HG03159 (cell line): ENCODE measurements around the gene PIP4P1.

Experiments
- ATAC-seq: cut with Tn5 transposase; IDR thresholded peaks from one replicate; pipeline ENCODE4 v1.9.1; 2021; ENCODE audit warnings: mild to moderate bottlenecking, moderate library complexity; ENCODE audit not compliant: unreplicated experiment

PIP4P1 gene

GRCh38 chr14:20438664-20439063 is 22.6 kb downstream of the PIP4P1 start:
- no peak for ATAC-seq

DNA sequence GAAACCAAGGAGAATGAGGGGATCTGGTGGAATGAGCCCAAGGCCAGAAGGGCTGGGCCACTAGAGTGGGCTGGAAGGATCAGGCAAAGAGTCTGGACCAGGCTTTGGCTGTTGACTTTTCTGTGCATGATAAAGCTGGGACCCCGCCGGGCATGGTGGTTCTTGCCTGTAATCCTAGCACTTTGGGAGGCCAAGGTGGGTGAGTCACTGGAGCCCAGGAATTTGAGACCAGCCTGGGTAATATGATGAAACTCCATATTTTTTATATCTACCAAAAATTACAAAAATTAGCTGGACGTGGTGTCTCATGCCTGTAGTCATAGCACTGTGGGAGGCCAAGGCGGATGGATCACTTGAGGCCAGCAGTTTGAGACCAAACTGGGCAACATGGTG is 24.9 kb downstream of the PIP4P1 start:
- no peak for ATAC-seq

- no peak for ATAC-seq
Measured at GRCh38 chr14:20435582-20436362, 25.5 kb downstream of the PIP4P1 start, which contains the start of gene KLHL33. KLHL33 (minus strand) TSS chr14:20436166; CDS start chr14:20435811, 355 bp downstream.

GRCh38 chr14:20434701-20435581 is 26.3 kb downstream of the PIP4P1 start:
- ATAC-seq = no peak

DNA sequence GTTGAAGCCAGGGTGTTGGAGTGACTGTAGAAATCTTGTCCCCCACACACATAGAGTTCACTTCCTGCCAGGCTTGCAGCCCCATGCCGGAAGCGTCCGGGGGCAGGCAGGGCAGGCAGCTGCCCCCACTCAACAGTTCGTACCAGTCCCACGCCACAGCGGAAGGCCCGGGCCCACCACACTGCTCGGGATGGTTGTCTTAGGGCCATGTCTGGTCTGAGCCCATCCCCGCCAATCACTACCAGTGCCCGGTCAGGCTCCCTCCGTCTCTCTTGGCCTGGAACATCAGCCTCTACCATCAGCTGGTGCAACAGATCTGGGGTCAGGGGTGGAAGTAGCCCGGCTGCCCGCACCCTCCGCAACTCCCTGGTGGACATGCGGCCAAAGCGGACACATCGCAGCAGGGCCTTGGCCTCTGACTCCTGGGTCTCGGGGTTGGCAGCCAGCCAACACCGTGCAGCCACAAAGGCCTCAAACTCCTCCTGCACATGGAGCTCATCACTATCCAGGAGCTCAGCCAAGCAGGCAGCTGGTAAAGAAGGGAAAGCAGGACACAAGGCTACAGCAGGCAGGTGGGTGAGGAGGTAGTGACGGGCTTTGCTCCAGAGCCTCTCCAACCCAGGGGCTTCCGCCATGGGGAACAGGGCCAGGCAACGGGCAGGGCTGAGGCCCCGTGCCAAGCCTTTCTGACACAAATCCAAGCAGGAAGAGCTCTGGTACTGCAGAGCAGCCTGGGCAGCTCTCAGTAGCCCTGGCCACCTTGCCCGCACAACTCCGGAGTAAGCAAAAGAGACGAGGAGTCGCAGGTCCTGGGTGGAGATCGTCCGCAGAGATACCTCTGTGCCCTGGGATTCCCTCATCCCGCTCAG is 31.2 kb downstream of the PIP4P1 start:
- ATAC-seq = no peak

GRCh38 chr14:20428802-20429201 is 32.4 kb downstream of the PIP4P1 start:
- no peak for ATAC-seq

- peak; percentile 29 for ATAC-seq
Measured at GRCh38 chr14:20428010-20428365, 33.2 kb downstream of the PIP4P1 start.

- peak; percentile 80 for ATAC-seq
Measured at GRCh38 chr14:20427231-20428009, 33.8 kb downstream of the PIP4P1 start.

GRCh38 chr14:20424851-20425250 is 36.4 kb downstream of the PIP4P1 start:
- no peak for ATAC-seq

DNA sequence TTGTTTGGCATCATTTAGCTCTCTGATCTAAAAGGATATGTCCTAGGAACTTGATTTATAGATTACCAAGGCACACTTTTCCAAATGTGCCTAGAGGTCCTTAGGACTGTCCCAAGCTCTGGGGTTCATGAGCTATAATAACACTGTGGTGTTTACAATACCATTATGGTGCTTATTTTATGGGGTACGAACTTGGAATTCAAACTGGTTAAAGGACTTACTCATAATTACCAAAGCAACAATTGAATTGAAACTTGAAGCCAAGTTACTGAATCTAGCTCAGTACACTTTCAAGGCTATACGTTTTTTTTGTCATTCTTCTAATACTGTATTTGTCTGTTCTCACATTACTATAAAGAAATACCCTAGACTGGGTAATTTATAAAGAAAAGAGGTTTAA is 38.3 kb downstream of the PIP4P1 start:
- ATAC-seq = no peak

DNA sequence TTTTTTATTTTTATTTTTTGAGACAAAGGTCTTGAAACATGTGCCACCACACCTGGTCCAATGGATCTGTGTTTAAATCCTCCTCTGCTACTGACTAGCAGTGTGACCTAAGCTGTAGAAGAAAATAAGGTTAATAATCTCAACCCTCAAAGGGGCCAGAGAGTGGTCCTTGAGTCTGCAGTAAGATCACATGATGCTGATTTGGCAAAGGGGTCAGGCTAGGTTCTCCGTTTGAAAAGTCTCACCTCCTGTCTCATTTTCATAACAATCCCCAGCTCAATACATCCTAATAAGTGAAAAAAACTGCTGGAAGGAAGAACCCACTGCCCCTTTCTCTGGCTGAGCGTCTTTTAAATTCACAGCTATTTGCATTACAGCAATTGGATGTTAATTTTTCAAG is 40.0 kb downstream of the PIP4P1 start:
- no peak for ATAC-seq

- no peak for ATAC-seq
Measured at GRCh38 chr14:20419419-20419818, 41.8 kb downstream of the PIP4P1 start.

DNA sequence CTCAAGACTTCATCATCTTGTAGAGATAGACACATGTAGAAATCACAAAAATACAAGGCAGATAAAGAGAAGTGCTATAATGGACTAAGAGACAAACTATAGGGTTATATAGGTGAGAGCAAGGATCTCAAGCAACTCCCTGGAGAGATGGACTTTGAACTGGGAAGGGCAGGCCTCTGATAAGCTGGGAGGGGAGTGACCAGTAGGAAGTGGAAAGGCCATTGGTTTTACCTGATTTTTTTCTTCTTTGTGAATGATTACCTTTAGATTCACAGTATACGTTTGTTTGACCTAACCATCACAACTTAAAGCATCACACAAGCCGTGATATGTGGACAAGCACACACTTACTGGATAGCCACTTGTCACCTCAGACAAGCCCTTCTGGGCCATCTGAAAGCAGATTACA is 42.7 kb downstream of the PIP4P1 start:
- no peak for ATAC-seq

- no peak for ATAC-seq
Measured at GRCh38 chr14:20417250-20418186, 43.7 kb downstream of the PIP4P1 start.

DNA sequence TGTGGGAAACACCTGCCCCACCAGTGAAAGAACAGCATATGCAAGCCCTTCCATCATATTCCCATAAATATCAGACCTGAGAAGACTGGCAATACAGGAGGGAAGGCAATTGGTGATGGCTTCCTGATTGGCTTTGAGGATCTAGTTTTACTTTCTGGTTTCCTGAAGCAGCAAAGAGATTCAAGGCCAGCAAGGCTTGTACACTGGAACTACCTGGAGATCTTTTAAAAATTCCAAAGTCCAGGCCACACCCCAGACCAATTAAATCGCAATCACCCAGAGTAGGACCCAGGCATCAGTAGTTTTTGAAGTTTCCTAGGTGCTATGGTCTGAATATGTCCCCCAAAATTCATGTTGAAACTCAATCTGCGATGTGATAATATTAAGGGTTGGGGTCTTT is 45.0 kb downstream of the PIP4P1 start:
- ATAC-seq = no peak

- peak; percentile 43 for ATAC-seq
Measured at GRCh38 chr14:20415782-20416206, 45.4 kb downstream of the PIP4P1 start.

GRCh38 chr14:20413744-20414082 is 47.5 kb downstream of the PIP4P1 start:
- no peak for ATAC-seq

DNA sequence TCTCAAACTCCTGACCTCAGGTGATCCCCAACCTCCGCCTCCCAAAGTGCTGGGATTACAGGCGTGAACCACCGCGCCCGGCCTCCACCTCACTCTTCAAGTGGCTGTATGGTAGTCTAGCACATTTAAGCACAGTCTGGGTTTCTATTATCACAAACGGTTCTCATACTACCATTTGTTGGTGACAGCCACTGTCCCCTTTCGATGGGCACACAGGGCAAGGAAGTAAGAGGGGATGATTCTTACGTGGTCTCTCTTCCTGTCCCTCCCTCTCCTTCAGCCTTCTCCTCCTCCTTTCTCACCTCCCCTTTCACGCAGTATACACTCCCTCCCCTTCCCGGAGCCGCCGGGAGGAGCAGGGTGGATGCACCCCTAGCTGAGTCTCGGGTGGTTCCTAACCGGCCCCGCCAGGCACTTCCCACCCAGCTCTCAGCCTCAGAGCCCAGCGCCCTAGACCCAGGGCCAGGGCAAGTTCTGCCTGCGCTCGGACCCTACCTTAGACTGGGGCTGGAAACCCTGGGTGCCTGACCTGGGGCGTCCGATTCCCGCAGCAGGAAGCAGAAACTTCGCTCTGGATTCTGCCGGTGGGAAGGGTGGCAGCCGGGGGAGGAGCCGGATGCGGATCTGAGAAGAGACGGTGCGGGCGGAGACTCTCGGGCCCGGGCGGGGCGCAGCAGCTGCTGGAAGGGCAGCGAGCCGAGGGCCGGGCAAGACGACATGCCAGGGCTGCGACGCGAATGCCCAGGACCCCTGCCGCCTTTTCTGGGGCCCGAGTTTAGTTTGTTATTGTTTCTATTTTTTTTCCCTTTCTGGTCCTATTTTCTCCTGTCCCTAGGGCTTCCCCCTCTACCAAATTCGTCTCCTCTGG is 48.1 kb downstream of the PIP4P1 start, which contains the start of gene TEP1:
TEP1 (minus strand) TSS at position 626 of the 868 bp plus-strand sequence. CDS start 5,062 bp downstream, outside the sequence.
- peak; percentile 62 for ATAC-seq
